NCI-H2029 treated with DMSO at 0.1 percent for 48 hours (cell line): ENCODE data around the gene GP1BA.

Source experiments
- DNase-seq: peaks from one replicate; lab custom pipeline; 2025; lab: John Stamatoyannopoulos, UW

Gene GP1BA

DNA sequence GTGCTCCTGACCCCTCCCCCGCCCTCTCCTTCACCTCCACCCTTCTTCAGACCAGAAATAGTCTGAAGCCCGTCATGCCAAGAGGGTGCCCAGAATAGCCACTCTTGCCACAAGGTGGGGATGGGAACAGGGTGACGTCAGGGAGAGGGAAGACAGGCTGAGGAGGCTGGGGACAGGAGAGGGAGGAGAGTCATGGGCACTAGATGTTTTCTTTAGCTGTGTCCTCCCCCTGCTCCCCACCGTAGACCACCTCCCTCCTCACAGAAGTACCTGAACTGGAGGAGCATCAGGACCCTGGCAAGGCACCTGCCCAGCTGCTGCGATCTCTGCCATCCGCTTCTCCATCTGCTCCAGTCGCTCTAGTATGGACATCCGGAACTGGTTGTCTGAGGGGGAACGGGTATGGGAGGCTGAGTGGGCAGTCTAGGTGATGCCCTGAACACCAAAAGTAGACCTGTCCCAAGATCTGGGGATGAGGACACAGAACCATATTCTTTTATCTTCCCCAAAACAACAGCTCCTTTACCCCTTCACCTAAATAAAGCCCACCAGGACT, 42.1 kb downstream of the GP1BA start:
- no peak for DNase-seq

- no peak for DNase-seq
These were observed 46.6 kb downstream of the GP1BA start for GRCh38 chr17:4978726-4979125.

DNA sequence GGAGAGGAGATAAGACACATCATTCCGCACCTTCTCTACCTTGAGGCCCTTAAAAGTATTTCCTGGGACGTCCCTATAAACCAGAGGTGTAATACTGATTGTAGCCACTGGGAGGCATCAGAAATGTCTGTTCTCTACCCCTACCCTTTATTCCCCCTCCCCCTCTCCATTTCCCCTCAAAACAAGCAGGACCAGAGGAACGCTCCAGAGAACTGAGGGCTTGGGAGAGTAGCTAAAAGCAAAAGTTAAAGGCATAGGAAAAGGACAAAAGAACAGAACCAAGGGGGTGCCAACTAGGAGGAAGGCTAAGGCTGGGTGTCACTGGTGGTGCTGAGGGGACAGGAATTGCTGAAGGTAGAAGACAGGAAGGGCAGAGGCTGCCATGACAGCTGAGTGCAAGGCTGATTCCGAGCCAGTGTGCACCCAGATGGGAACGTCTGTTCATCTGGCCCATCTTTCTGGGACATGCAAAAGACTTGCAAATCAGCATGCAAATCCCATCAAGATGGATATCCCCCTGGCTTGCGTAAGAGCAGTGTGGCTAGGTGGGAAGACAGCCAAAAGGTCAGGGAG, 48.7 kb downstream of the GP1BA start:
- peak; percentile 2 for DNase-seq

GRCh38 chr17:4982305-4982704, 50.2 kb downstream of the GP1BA start:
- DNase-seq: no peak
